HL-60 (cell line): ENCODE measurements around the gene LTA4H.

Source experiments
- DNase-seq, 2 experiments: peaks; one replicate each; pipeline ENCODE4 v3.0.0-alpha.2; 2010 to 2020; ENCODE audit warnings: low read depth in 1 of 2, low spot score in 1 of 2
- H3K27ac ChIP-seq: fragments of 250-450 bp; sonication (Bioruptor Pico); replicated peaks from 2 replicates; pipeline ENCODE4 v1.5.1; 2020; ENCODE audit warnings: mild to moderate bottlenecking, moderate library complexity
- H3K27me3 ChIP-seq: fragments of 250-450 bp; sonication (Bioruptor Pico); 2 replicates; pipeline ENCODE4 v1.5.1; 2021; ENCODE audit warnings: mild to moderate bottlenecking, moderate library complexity; ENCODE audit not compliant: insufficient read depth, poor library complexity, severe bottlenecking
- H3K4me3 ChIP-seq: replicated peaks from 2 replicates; pipeline ENCODE4 v1.5.1; 2011; ENCODE audit warnings: mild to moderate bottlenecking, control low read depth, low read length; ENCODE audit not compliant: insufficient read depth
- CTCF ChIP-seq: IDR thresholded peaks from one replicate; pipeline ENCODE4 v1.5.1; 2011; ENCODE audit warnings: low read length, control low read depth, inconsistent platforms; ENCODE audit not compliant: insufficient read depth
- GABPA ChIP-seq: IDR thresholded peaks from 2 replicates; pipeline ENCODE4 v1.6.1; 2012; ENCODE audit warnings: low read depth
- POLR2AphosphoS5 ChIP-seq: IDR thresholded peaks from 2 replicates; pipeline ENCODE4 v1.6.1; 2012; ENCODE audit warnings: low read depth
- REST ChIP-seq: IDR thresholded peaks from 2 replicates; pipeline ENCODE4 v1.6.1; 2012; ENCODE audit warnings: low read depth; ENCODE audit not compliant: insufficient replicate concordance
- SPI1 ChIP-seq: IDR thresholded peaks from 2 replicates; pipeline ENCODE4 v1.6.1; 2012; ENCODE audit warnings: low read depth, mild to moderate bottlenecking, borderline replicate concordance

Gene LTA4H

GRCh38 chr12:95975491-95975890, 59.9 kb downstream of the LTA4H start:
- Histone ChIP-seq H3K27ac (no peak overlapping the region), H3K27me3 (no peaks in the 10 kb centered on the region), H3K4me3 (no peak overlapping the region)
- no peak for TF ChIP-seq POLR2AphosphoS5
- no peak for TF ChIP-seq REST
- TF ChIP-seq GABPA: no peak
- no peak for TF ChIP-seq CTCF
- no peak for TF ChIP-seq SPI1
- no peak for DNase-seq

GRCh38 chr12:95974358-95974757, 61.0 kb downstream of the LTA4H start:
- no peak for DNase-seq
- H3K27ac ChIP-seq: no peak overlapping the region
- no peak overlapping the region for H3K4me3 ChIP-seq
- no peaks in the 10 kb centered on the region for H3K27me3 ChIP-seq
- no peak for TF ChIP-seq CTCF
- TF ChIP-seq GABPA: no peak
- no peak for TF ChIP-seq POLR2AphosphoS5
- no peak for TF ChIP-seq SPI1
- TF ChIP-seq REST: no peak

GRCh38 chr12:95972832-95973456, 62.4 kb downstream of the LTA4H start:
- no peaks in the 10 kb centered on the region for H3K27me3 ChIP-seq
- no peak overlapping the region for H3K27ac ChIP-seq

More at GRCh38 chr12:95972832-95973456, 62.4 kb downstream of the LTA4H start:
- no peak for DNase-seq
- TF ChIP-seq SPI1 (no peak), POLR2AphosphoS5 (no peak), CTCF (no peak), REST (no peak), GABPA (no peak)
- no peak overlapping the region for H3K4me3 ChIP-seq
